ENCODE data around the gene LTC4S.

- TF ChIP-seq, protein P1, sequence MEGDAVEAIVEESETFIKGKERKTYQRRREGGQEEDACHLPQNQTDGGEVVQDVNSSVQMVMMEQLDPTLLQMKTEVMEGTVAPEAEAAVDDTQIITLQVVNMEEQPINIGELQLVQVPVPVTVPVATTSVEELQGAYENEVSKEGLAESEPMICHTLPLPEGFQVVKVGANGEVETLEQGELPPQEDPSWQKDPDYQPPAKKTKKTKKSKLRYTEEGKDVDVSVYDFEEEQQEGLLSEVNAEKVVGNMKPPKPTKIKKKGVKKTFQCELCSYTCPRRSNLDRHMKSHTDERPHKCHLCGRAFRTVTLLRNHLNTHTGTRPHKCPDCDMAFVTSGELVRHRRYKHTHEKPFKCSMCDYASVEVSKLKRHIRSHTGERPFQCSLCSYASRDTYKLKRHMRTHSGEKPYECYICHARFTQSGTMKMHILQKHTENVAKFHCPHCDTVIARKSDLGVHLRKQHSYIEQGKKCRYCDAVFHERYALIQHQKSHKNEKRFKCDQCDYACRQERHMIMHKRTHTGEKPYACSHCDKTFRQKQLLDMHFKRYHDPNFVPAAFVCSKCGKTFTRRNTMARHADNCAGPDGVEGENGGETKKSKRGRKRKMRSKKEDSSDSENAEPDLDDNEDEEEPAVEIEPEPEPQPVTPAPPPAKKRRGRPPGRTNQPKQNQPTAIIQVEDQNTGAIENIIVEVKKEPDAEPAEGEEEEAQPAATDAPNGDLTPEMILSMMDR (IDR thresholded peaks at IDR 0.05) = no peak
- no peak for TF ChIP-seq POLR2A (IDR thresholded peaks at IDR 0.05)
Measured at GRCh38 chr5:179746872-179747271, 46.9 kb upstream of the LTC4S start.

Data from uterus (tissue), 2 donors.